ENCODE measurements around the gene GCH1. TPM values are rescaled to one million over a fixed set of nuclear protein-coding genes. Genes with fewer than 3 reads are reported as not detected.

Gene GCH1
- total RNA-seq, 4 donors from 2014 or later = 9.3 to 19.8 (median 15.5) TPM

DNA sequence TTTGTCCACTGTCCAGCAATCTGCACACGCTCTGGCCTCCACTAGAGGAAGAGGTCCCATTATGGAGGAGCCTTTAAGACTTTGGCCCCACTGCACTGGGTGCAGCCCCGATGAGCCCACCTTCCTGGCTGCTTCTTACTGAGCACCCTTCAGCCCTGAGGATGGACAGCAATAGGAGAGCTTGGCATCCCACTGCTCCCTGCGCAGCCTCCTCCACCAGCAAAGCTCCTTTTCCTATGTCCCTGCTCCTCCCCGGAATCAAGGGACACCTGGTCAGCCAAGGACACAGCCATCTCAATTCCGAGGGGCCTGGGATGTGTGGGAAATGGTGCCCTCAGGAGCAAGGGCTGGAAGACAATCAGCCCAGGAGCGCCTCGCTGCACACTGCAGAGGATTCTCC lies 94.7 kb downstream of the GCH1 start:
- 82 to 100% methylated on average over 2 to 3 of the region's 7 CpGs for WGBS, 2 donors
- no peak overlapping the region for H3K4me3 ChIP-seq
- no peaks in the 10 kb centered on the region for H3K9me3 ChIP-seq
- peaks cover 0 to 37% (median 0%) of the 10 kb centered on the region in 4 donors for H3K27me3 ChIP-seq
- TF ChIP-seq, protein P1, sequence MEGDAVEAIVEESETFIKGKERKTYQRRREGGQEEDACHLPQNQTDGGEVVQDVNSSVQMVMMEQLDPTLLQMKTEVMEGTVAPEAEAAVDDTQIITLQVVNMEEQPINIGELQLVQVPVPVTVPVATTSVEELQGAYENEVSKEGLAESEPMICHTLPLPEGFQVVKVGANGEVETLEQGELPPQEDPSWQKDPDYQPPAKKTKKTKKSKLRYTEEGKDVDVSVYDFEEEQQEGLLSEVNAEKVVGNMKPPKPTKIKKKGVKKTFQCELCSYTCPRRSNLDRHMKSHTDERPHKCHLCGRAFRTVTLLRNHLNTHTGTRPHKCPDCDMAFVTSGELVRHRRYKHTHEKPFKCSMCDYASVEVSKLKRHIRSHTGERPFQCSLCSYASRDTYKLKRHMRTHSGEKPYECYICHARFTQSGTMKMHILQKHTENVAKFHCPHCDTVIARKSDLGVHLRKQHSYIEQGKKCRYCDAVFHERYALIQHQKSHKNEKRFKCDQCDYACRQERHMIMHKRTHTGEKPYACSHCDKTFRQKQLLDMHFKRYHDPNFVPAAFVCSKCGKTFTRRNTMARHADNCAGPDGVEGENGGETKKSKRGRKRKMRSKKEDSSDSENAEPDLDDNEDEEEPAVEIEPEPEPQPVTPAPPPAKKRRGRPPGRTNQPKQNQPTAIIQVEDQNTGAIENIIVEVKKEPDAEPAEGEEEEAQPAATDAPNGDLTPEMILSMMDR (IDR thresholded peaks at IDR 0.05) = no peak
- no peak for TF ChIP-seq POLR2A (IDR thresholded peaks at IDR 0.05)
- peaks cover 0 to 21% (median 7%) of the 10 kb centered on the region in 3 donors for H3K4me1 ChIP-seq
- intact Hi-C loops (cut with DNase I) = no loop called here
- DNase-seq = no peak
- no peaks in the 10 kb centered on the region for H3K36me3 ChIP-seq
- H3K27ac ChIP-seq = no peak overlapping the region

DNA sequence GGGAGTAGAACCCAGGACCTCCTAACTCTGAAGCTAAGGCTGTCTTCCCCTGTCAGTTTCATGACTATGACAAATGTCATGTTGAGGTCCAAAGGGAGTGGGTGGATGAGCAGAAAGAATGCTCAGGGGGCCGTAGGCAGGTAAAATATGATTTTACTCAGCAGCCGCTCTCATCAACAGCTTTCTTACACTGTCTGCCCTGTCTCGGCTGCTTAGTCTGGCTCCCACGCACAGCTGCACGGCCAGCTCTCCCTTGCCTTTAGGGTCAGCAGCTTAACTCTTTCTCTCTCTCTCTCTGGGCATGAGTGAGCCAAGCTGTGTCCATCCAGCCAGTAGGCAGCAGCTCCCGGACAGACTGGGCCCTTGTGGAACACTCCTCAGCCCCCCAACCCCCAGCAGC lies 95.2 kb downstream of the GCH1 start:
- DNase-seq = no peak
- Histone ChIP-seq H3K27ac (no peak overlapping the region), H3K9me3 (no peaks in the 10 kb centered on the region), H3K4me3 (no peak overlapping the region), H3K27me3 (peaks cover 0 to 39% (median 0%) of the 10 kb centered on the region in 4 donors), H3K4me1 (peaks cover 0 to 21% (median 7%) of the 10 kb centered on the region in 3 donors), H3K36me3 (no peaks in the 10 kb centered on the region)
- 60 to 92% methylated on average over 1 to 5 of the region's 6 CpGs for WGBS, 2 donors
- intact Hi-C loops (cut with DNase I) = no loop called here
- no peak for TF ChIP-seq POLR2A (IDR thresholded peaks at IDR 0.05)
- TF ChIP-seq, protein P1 (IDR thresholded peaks at IDR 0.05) = no peak

- no peak overlapping the region for H3K27ac ChIP-seq
- intact Hi-C loops (cut with DNase I) = no loop called here
- TF ChIP-seq, protein P1 (IDR thresholded peaks at IDR 0.05) = no peak
Measured at GRCh38 chr14:54806616-54807015, 96.0 kb downstream of the GCH1 start.

GRCh38 chr14:54805445-54806322 lies 96.9 kb downstream of the GCH1 start:
- no peak for DNase-seq
- H3K27ac ChIP-seq = no peak overlapping the region
- H3K9me3 ChIP-seq = no peaks in the 10 kb centered on the region
- H3K4me3 ChIP-seq = peak overlapping the region in 1 of 4 donors; percentile 37
- H3K4me1 ChIP-seq = peaks cover 0 to 21% (median 7%) of the 10 kb centered on the region in 3 donors
- no peaks in the 10 kb centered on the region for H3K36me3 ChIP-seq
- intact Hi-C loops (cut with DNase I) = no loop called here
- TF ChIP-seq POLR2A (IDR thresholded peaks at IDR 0.05) = no peak
- TF ChIP-seq, protein P1 (IDR thresholded peaks at IDR 0.05) = peak; percentile 75 to 92 (median 86)
- peaks cover 0 to 42% (median 2%) of the 10 kb centered on the region in 4 donors for H3K27me3 ChIP-seq
- 47 to 58% methylated on average over 13 to 20 of the region's 23 CpGs for WGBS, 2 donors

More at GRCh38 chr14:54806616-54807015, 96.0 kb downstream of the GCH1 start:
- DNase-seq = no peak
- Histone ChIP-seq H3K9me3 (no peaks in the 10 kb centered on the region), H3K4me1 (peaks cover 0 to 21% (median 7%) of the 10 kb centered on the region in 3 donors), H3K27me3 (peaks cover 0 to 40% (median 2%) of the 10 kb centered on the region in 4 donors), H3K4me3 (no peak overlapping the region), H3K36me3 (no peaks in the 10 kb centered on the region)
- WGBS, 2 donors = 82 to 91% methylated on average over 7 to 10 of the region's 10 CpGs

- 42 to 51% methylated on average over 4 to 6 of the region's 6 CpGs for WGBS, 2 donors
- intact Hi-C loops (cut with DNase I) = no loop called here
- TF ChIP-seq, protein P1 (IDR thresholded peaks at IDR 0.05) = no peak
- no peak for TF ChIP-seq POLR2A (IDR thresholded peaks at IDR 0.05)
- Histone ChIP-seq H3K36me3 (no peaks in the 10 kb centered on the region), H3K4me3 (no peak overlapping the region), H3K9me3 (no peaks in the 10 kb centered on the region), H3K4me1 (peaks cover 0 to 21% (median 7%) of the 10 kb centered on the region in 3 donors), H3K27me3 (peaks cover 0 to 47% (median 2%) of the 10 kb centered on the region in 4 donors), H3K27ac (no peak overlapping the region)
- DNase-seq = no peak
Measured at GRCh38 chr14:54805070-54805444, 97.6 kb downstream of the GCH1 start.
